GM19239 (cell line): ENCODE measurements around the gene DDR2.

Experiments used
- DNase-seq: peaks from one replicate; pipeline ENCODE4 v3.0.0; 2011; ENCODE audit warnings: low spot score; ENCODE audit not compliant: insufficient read length
- FAIRE-seq: peaks from 2 replicates; lab custom pipeline; 2011; peaks lifted over from hg19 to GRCh38; lab: Jason Lieb, UNC

DDR2 gene

GRCh38 chr1:162667381-162668080 lies 35.3 kb downstream of the DDR2 start:
- no peak for DNase-seq
- no peak for FAIRE-seq

GRCh38 chr1:162670928-162671663 lies 38.8 kb downstream of the DDR2 start:
- FAIRE-seq (no peak), DNase-seq (no peak)

- FAIRE-seq = no peak
- DNase-seq = no peak
Measured at GRCh38 chr1:162671664-162672410, 39.6 kb downstream of the DDR2 start.

GRCh38 chr1:162672622-162673260 lies 40.5 kb downstream of the DDR2 start:
- FAIRE-seq = no peak
- DNase-seq = no peak

- FAIRE-seq (no peak), DNase-seq (no peak)
Measured at GRCh38 chr1:162674034-162674608, 41.9 kb downstream of the DDR2 start.

GRCh38 chr1:162676087-162676486 lies 43.8 kb downstream of the DDR2 start:
- no peak for FAIRE-seq
- DNase-seq = no peak

- FAIRE-seq (no peak), DNase-seq (no peak)
Measured at GRCh38 chr1:162676750-162677149, 44.5 kb downstream of the DDR2 start.

GRCh38 chr1:162677607-162678371 lies 45.5 kb downstream of the DDR2 start:
- FAIRE-seq (no peak), DNase-seq (no peak)

GRCh38 chr1:162678439-162678838 lies 46.2 kb downstream of the DDR2 start:
- DNase-seq (no peak), FAIRE-seq (no peak)

GRCh38 chr1:162679298-162679697 lies 47.0 kb downstream of the DDR2 start:
- FAIRE-seq (no peak), DNase-seq (no peak)

- no peak for DNase-seq
- FAIRE-seq = no peak
Measured at GRCh38 chr1:162680419-162681121, 48.3 kb downstream of the DDR2 start.

GRCh38 chr1:162681122-162681436 lies 48.8 kb downstream of the DDR2 start:
- no peak for FAIRE-seq
- DNase-seq = no peak

- FAIRE-seq (no peak), DNase-seq (no peak)
Measured at GRCh38 chr1:162682013-162682419, 49.8 kb downstream of the DDR2 start.

- DNase-seq (no peak), FAIRE-seq (no peak)
Measured at GRCh38 chr1:162687870-162688269, 55.6 kb downstream of the DDR2 start.

- DNase-seq (no peak), FAIRE-seq (no peak)
Measured at GRCh38 chr1:162688521-162688920, 56.3 kb downstream of the DDR2 start.

GRCh38 chr1:162688931-162689330 lies 56.7 kb downstream of the DDR2 start:
- no peak for DNase-seq
- FAIRE-seq = no peak

- FAIRE-seq (no peak), DNase-seq (no peak)
Measured at GRCh38 chr1:162689745-162690671, 57.7 kb downstream of the DDR2 start.
